ENCODE data around the gene TAF6. TPM values are rescaled to one million over a fixed set of nuclear protein-coding genes. Genes with fewer than 3 reads are reported as not detected.

TAF6 gene
- total and polyA plus RNA-seq, 9 of the 15 experiments (the other 6 are each of a cell fraction or from before 2014, with no cell fraction given) = 0.78 to 78.7 (median 21.3) TPM

DNA sequence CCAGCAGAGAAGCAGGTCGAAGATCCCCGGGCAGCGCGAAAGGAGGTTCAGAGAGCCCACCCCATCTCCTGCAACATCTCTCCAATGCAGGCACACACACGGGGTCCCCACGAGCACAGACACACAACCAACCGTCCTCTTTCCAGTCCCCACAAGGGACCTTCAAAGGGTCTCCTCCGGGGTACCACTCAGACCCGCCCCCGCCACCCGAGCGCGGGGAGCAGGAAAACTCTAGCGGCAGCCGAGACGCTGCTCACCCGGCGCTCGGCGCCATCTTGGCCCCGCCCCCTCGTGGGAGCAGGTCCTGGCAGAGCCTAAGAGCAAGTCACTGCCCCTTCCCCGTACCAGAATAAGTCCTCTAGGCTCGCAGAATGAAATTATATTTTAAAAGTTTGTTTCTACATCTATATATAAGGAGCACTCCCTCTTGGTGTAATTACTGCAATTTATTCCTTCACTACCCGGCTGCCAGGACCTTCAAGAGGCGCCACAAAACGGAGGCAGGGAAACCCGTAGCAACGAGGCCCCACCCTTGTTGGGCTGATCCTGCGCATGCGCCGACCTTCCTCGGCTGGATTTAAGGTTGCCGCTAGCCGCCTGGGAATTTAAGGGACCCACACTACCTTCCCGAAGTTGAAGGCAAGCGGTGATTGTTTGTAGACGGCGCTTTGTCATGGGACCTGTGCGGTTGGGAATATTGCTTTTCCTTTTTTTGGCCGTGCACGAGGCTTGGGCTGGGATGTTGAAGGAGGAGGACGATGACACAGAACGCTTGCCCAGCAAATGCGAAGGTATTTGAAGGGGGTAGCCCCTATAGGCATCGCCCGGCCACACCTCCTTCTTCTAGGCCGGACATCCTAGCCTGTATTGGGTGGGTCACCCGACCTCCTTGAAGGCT, at the start of gene TAF6, which contains the start of gene CNPY4 (continued):
- TF ChIP-seq, protein P1, sequence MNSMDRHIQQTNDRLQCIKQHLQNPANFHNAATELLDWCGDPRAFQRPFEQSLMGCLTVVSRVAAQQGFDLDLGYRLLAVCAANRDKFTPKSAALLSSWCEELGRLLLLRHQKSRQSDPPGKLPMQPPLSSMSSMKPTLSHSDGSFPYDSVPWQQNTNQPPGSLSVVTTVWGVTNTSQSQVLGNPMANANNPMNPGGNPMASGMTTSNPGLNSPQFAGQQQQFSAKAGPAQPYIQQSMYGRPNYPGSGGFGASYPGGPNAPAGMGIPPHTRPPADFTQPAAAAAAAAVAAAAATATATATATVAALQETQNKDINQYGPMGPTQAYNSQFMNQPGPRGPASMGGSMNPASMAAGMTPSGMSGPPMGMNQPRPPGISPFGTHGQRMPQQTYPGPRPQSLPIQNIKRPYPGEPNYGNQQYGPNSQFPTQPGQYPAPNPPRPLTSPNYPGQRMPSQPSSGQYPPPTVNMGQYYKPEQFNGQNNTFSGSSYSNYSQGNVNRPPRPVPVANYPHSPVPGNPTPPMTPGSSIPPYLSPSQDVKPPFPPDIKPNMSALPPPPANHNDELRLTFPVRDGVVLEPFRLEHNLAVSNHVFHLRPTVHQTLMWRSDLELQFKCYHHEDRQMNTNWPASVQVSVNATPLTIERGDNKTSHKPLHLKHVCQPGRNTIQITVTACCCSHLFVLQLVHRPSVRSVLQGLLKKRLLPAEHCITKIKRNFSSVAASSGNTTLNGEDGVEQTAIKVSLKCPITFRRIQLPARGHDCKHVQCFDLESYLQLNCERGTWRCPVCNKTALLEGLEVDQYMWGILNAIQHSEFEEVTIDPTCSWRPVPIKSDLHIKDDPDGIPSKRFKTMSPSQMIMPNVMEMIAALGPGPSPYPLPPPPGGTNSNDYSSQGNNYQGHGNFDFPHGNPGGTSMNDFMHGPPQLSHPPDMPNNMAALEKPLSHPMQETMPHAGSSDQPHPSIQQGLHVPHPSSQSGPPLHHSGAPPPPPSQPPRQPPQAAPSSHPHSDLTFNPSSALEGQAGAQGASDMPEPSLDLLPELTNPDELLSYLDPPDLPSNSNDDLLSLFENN (IDR thresholded peaks at IDR 0.05; ENCODE audit: low read depth in 2 of 2, low read length in 2 of 2) = 0 out of 4 replicates have a peak, but pooled peaks of 1 of the 2 experiments have one; percentile 44
- no peak for TF ChIP-seq EWSR1 (IDR thresholded peaks at IDR 0.05; ENCODE audit: borderline replicate concordance, low read depth, partially characterized antibody)
- TF ChIP-seq ERF (CRISPR knock-in tag; IDR thresholded peaks at IDR 0.05) = peak; percentile 89
- TF ChIP-seq ZNF12 (CRISPR knock-in tag; IDR thresholded peaks at IDR 0.05) = 0 out of 2 replicates have a peak, but pooled peaks have one; percentile 10
- no peak for TF ChIP-seq FOXJ3 (CRISPR knock-in tag; IDR thresholded peaks at IDR 0.05)
- no peak for TF ChIP-seq MCM7 (IDR thresholded peaks at IDR 0.05)
- no peak for TF ChIP-seq SMARCB1 (IDR thresholded peaks at IDR 0.05; ENCODE audit: insufficient read length, low read depth)
- TF ChIP-seq PCBP2 (IDR thresholded peaks at IDR 0.05; ENCODE audit: low read depth, low read length, poor library complexity, severe bottlenecking) = no peak
- no peak for TF ChIP-seq ZNF253 (CRISPR knock-in tag; conservative IDR thresholded peaks at IDR 0.05)
- no peak for TF ChIP-seq SRSF9 (IDR thresholded peaks at IDR 0.05; ENCODE audit: borderline replicate concordance, low read depth, low read length)
- peak; percentile 73 for TF ChIP-seq MYC (IDR thresholded peaks at IDR 0.05; ENCODE audit: low read depth, low read length)
- no peak for TF ChIP-seq MYC (CRISPR knock-in tag; IDR thresholded peaks at IDR 0.05; ENCODE audit: borderline replicate concordance, low read depth)
- no peak for TF ChIP-seq ZNF124 (CRISPR knock-in tag; IDR thresholded peaks at IDR 0.05)
- TF ChIP-seq NCOA4 (IDR thresholded peaks at IDR 0.05; ENCODE audit: partially characterized antibody) = no peak
- no peak for TF ChIP-seq FUS (optimal IDR thresholded peaks at IDR 0.05; ENCODE audit: low read depth, low read length)
- TF ChIP-seq, protein P2, sequence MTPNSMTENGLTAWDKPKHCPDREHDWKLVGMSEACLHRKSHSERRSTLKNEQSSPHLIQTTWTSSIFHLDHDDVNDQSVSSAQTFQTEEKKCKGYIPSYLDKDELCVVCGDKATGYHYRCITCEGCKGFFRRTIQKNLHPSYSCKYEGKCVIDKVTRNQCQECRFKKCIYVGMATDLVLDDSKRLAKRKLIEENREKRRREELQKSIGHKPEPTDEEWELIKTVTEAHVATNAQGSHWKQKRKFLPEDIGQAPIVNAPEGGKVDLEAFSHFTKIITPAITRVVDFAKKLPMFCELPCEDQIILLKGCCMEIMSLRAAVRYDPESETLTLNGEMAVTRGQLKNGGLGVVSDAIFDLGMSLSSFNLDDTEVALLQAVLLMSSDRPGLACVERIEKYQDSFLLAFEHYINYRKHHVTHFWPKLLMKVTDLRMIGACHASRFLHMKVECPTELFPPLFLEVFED (CRISPR knock-in tag; conservative IDR thresholded peaks at IDR 0.05) = peak; percentile 76; the same call in 1 of the 2 replicates
- no peak for TF ChIP-seq CCAR2 (IDR thresholded peaks at IDR 0.05; ENCODE audit: low read depth, low read length)
- TF ChIP-seq ARHGAP35 (IDR thresholded peaks at IDR 0.05; ENCODE audit: partially characterized antibody) = no peak
- no peak for TF ChIP-seq TCF7 (IDR thresholded peaks at IDR 0.05; ENCODE audit: borderline replicate concordance)
- TF ChIP-seq, protein P3, sequence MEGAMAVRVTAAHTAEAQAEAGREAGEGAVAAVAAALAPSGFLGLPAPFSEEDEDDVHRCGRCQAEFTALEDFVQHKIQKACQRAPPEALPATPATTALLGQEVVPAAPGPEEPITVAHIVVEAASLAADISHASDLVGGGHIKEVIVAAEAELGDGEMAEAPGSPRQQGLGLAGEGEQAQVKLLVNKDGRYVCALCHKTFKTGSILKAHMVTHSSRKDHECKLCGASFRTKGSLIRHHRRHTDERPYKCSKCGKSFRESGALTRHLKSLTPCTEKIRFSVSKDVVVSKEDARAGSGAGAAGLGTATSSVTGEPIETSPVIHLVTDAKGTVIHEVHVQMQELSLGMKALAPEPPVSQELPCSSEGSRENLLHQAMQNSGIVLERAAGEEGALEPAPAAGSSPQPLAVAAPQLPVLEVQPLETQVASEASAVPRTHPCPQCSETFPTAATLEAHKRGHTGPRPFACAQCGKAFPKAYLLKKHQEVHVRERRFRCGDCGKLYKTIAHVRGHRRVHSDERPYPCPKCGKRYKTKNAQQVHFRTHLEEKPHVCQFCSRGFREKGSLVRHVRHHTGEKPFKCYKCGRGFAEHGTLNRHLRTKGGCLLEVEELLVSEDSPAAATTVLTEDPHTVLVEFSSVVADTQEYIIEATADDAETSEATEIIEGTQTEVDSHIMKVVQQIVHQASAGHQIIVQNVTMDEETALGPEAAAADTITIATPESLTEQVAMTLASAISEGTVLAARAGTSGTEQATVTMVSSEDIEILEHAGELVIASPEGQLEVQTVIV (CRISPR knock-in tag; IDR thresholded peaks at IDR 0.05; ENCODE audit: borderline replicate concordance) = no peak

Measured in K562 (cell line).